Mesenchymal stem cell (in vitro differentiated cells and primary cell): ENCODE measurements around the gene PSTK.

Experiments
- DNase-seq: peaks from one replicate; pipeline ENCODE4 v3.0.0-alpha.2; 2013
- H2AFZ ChIP-seq: one replicate; pipeline ENCODE4 v1.6.1; 2013; ENCODE audit warnings: low read depth, mild to moderate bottlenecking, control low read depth, inconsistent platforms, low read length, moderate library complexity
- H2AK5ac ChIP-seq: 2 replicates; pipeline ENCODE4 v1.6.1; 2013; ENCODE audit warnings: low read length, moderate library complexity, mild to moderate bottlenecking, inconsistent platforms; ENCODE audit not compliant: severe bottlenecking
- H2BK120ac ChIP-seq: one replicate; pipeline ENCODE4 v1.6.1; 2013; ENCODE audit warnings: low read depth, mild to moderate bottlenecking, inconsistent platforms, low read length, moderate library complexity
- H2BK12ac ChIP-seq, 2 experiments: one replicate each; pipeline ENCODE4 v1.6.1; 2013; ENCODE audit warnings: inconsistent platforms in 2 of 2, low read length in 2 of 2, mild to moderate bottlenecking in 2 of 2, moderate library complexity in 2 of 2, control low read depth in 1 of 2
- H2BK15ac ChIP-seq: one replicate; pipeline ENCODE4 v1.6.1; 2013; ENCODE audit warnings: mild to moderate bottlenecking, low read depth, inconsistent platforms; ENCODE audit not compliant: poor library complexity, severe bottlenecking
- H2BK5ac ChIP-seq: 2 replicates; pipeline ENCODE4 v1.6.1; 2013; ENCODE audit warnings: low read depth, mild to moderate bottlenecking, low read length, control low read depth, inconsistent platforms; ENCODE audit not compliant: poor library complexity, severe bottlenecking
- H3K14ac ChIP-seq, 2 experiments: one replicate each; pipeline ENCODE4 v1.6.1; 2013; ENCODE audit warnings: inconsistent platforms in 2 of 2, low read length in 2 of 2, control low read depth in 1 of 2, mild to moderate bottlenecking in 1 of 2, moderate library complexity in 1 of 2
- H3K18ac ChIP-seq, 2 experiments: one replicate each; pipeline ENCODE4 v1.6.1; 2013; ENCODE audit warnings: inconsistent platforms in 2 of 2, low read length in 2 of 2, control low read depth in 1 of 2, low read depth in 1 of 2, mild to moderate bottlenecking in 1 of 2
- H3K23ac ChIP-seq, 2 experiments: one replicate each; pipeline ENCODE4 v1.6.1; 2013; ENCODE audit warnings: inconsistent platforms in 2 of 2, low read length in 2 of 2, mild to moderate bottlenecking in 2 of 2, moderate library complexity in 2 of 2, control low read depth in 1 of 2
- H3K27ac ChIP-seq: 2 replicates; pipeline ENCODE4 v1.5.1; 2013; ENCODE audit warnings: mild to moderate bottlenecking, moderate library complexity, low read length, control low read depth, inconsistent platforms; ENCODE audit not compliant: poor library complexity, severe bottlenecking
- H3K27me3 ChIP-seq, 2 experiments: 2 replicates each; pipeline versions ENCODE4 v1.6.1 to v1.7.0; 2013; ENCODE audit warnings: low read length in 2 of 2, mild to moderate bottlenecking in 2 of 2, moderate library complexity in 2 of 2, control low read depth in 1 of 2, inconsistent platforms in 1 of 2; ENCODE audit not compliant: control insufficient read depth in 1 of 2, insufficient read depth in 1 of 2
- H3K36me3 ChIP-seq, 2 experiments: 2 replicates each; pipeline versions ENCODE4 v1.6.1 to v1.7.0; 2013; ENCODE audit warnings: low read length in 2 of 2, control low read depth in 1 of 2, inconsistent platforms in 1 of 2, low read depth in 1 of 2, mild to moderate bottlenecking in 1 of 2; ENCODE audit not compliant: insufficient read depth in 2 of 2, control insufficient read depth in 1 of 2
- H3K4ac ChIP-seq, 2 experiments: one replicate each; pipeline ENCODE4 v1.6.1; 2013; ENCODE audit warnings: inconsistent platforms in 2 of 2, low read length in 2 of 2, mild to moderate bottlenecking in 2 of 2, moderate library complexity in 2 of 2, control low read depth in 1 of 2, low read depth in 1 of 2
- H3K4me1 ChIP-seq: 2 replicates; pipeline ENCODE4 v1.6.1; 2013; ENCODE audit warnings: low read depth, low read length, control low read depth; ENCODE audit not compliant: control insufficient read depth, insufficient read depth
- H3K4me2 ChIP-seq: 2 replicates; pipeline ENCODE4 v1.6.1; 2013; ENCODE audit warnings: low read length, mild to moderate bottlenecking, inconsistent platforms; ENCODE audit not compliant: poor library complexity, severe bottlenecking
- H3K4me3 ChIP-seq, 2 experiments: 2 replicates each; pipeline versions ENCODE4 v1.5.1 to v1.7.0; 2013; ENCODE audit warnings: low read length in 2 of 2, mild to moderate bottlenecking in 2 of 2, control low read depth in 1 of 2, low read depth in 1 of 2; ENCODE audit not compliant: insufficient read depth in 1 of 2
- H3K79me1 ChIP-seq: replicated peaks from 2 replicates; pipeline ENCODE4 v1.6.1; 2013; ENCODE audit warnings: mild to moderate bottlenecking, control low read depth, low read length, inconsistent platforms; ENCODE audit not compliant: poor library complexity, severe bottlenecking
- H3K9ac ChIP-seq: 2 replicates; pipeline ENCODE4 v1.7.0; 2013; ENCODE audit warnings: mild to moderate bottlenecking, low read length, moderate library complexity
- H3K9me3 ChIP-seq: 2 replicates; pipeline ENCODE4 v1.7.0; 2013; ENCODE audit warnings: mild to moderate bottlenecking, low read length; ENCODE audit not compliant: control insufficient read depth
- H4K8ac ChIP-seq: one replicate; pipeline ENCODE4 v1.6.1; 2013; ENCODE audit warnings: inconsistent platforms, mild to moderate bottlenecking, low read length, moderate library complexity
- H4K91ac ChIP-seq: one replicate; pipeline ENCODE4 v1.6.1; 2013; ENCODE audit warnings: mild to moderate bottlenecking, low read length, inconsistent platforms
- WGBS: methylation state at CpG from one replicate; pipeline ENCODE4 v1.1.7; 2013; ENCODE audit warnings: mixed read lengths; 5-methylcytosine and 5-hydroxymethylcytosine counted together

PSTK gene

DNA sequence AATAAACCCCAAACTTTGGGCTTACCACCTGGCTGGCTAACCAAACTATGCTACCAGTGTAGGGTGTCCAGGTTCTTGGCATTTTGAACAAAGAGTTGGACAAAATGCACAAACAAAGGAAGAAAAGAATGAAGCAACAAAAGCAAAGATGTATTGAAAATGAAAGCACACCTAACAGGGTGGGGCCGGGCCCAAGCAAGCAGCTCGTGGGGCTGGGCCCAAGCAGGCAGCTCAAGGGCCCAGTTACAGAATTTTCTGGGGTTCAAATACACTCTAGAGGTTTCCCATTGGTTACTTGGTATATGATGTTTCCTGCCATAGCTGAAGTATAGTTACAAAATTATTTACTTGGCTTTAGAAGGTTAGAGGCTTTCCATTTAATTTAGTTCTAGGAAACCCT lies 44.3 kb downstream of the PSTK start:
- H3K4me1 ChIP-seq, result peaks cover 1% of the 10 kb centered on the region
- no peak overlapping the region for H3K27ac ChIP-seq
- H2AK5ac ChIP-seq, result no peak overlapping the region
- no peak overlapping the region for H2BK120ac ChIP-seq
- no peak overlapping the region for H3K4me2 ChIP-seq
- no peak overlapping the region for H3K18ac ChIP-seq
- no peak overlapping the region for H2BK12ac ChIP-seq
- H3K36me3 ChIP-seq, result no peaks in the 10 kb centered on the region
- no peak overlapping the region for H4K8ac ChIP-seq
- H3K79me1 ChIP-seq, result peaks cover 3% of the 10 kb centered on the region
- H3K9ac ChIP-seq, result no peak overlapping the region
- H3K14ac ChIP-seq, result no peak overlapping the region
- no peak overlapping the region for H2BK15ac ChIP-seq
- H3K9me3 ChIP-seq, result no peaks in the 10 kb centered on the region
- no peak overlapping the region for H4K91ac ChIP-seq
- H3K4ac ChIP-seq, result no peak overlapping the region
- no peak overlapping the region for H2AFZ ChIP-seq
- WGBS, result 88% methylated on average over 2 of the region's 2 CpGs
- H2BK5ac ChIP-seq, result no peak overlapping the region
- no peak for DNase-seq
- no peaks in the 10 kb centered on the region for H3K27me3 ChIP-seq
- H3K4me3 ChIP-seq, result no peak overlapping the region
- H3K23ac ChIP-seq, result no peak overlapping the region

DNA sequence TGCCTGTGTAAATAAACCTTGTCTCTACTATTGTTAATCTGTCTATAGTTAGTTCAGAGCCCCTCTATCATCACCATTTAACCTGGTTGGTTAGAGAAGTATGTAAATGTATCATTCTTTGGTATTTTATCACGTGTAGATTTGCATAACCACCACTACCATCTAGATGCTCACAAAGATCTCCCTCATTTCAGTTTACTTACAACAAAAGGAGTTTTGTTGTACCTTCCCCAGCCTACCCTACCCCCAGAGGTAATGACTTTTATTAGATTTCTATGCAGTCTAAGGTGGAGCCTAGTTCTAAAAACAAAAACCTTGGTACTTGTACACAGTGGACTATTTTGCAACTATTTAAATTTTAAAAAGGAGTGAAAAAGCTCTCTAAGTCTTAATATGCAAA lies 46.1 kb downstream of the PSTK start:
- Histone ChIP-seq H2BK5ac (no peak overlapping the region), H3K27me3 (no peaks in the 10 kb centered on the region), H3K4me1 (peaks cover 1% of the 10 kb centered on the region), H3K9me3 (no peaks in the 10 kb centered on the region), H3K4ac (no peak overlapping the region), H3K23ac (no peak overlapping the region), H3K9ac (no peak overlapping the region), H2BK12ac (no peak overlapping the region), H4K8ac (no peak overlapping the region), H3K27ac (no peak overlapping the region), H2BK120ac (no peak overlapping the region), H3K79me1 (peaks cover 3% of the 10 kb centered on the region), H2AFZ (no peak overlapping the region), H3K18ac (no peak overlapping the region), H3K14ac (no peak overlapping the region), H3K4me2 (no peak overlapping the region), H4K91ac (no peak overlapping the region), H2AK5ac (no peak overlapping the region), H3K36me3 (no peaks in the 10 kb centered on the region), H3K4me3 (no peak overlapping the region), H2BK15ac (no peak overlapping the region)
- DNase-seq, result no peak
- no CpG with 5 or more reads among the region's 1 CpG for WGBS

DNA sequence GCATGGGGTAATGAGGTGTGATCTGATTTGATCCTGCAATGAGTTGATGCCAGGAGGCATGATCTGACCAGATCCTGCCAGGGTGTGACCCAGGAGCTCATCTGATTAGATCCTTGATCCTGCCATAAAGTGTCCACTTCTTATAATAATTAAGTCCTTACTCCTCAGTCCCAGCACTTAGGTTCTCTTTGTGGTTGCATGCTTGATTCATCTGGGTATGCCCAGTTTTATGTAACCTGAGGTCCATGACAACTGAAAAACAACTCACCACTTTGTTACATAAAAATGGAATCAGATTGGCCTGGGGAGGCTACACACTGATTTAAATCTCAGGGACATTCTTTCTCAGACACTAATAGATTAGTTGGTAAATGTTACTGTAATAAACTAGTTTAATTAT lies 47.7 kb downstream of the PSTK start:
- Histone ChIP-seq H2BK120ac (no peak overlapping the region), H2BK12ac (no peak overlapping the region), H2AK5ac (no peak overlapping the region), H2BK5ac (no peak overlapping the region), H3K27me3 (no peaks in the 10 kb centered on the region), H3K14ac (no peak overlapping the region), H4K91ac (no peak overlapping the region), H3K36me3 (no peaks in the 10 kb centered on the region), H3K27ac (no peak overlapping the region), H2AFZ (no peak overlapping the region), H3K9ac (no peak overlapping the region), H3K9me3 (no peaks in the 10 kb centered on the region), H3K4me2 (no peak overlapping the region), H3K4ac (no peak overlapping the region), H3K23ac (no peak overlapping the region), H2BK15ac (no peak overlapping the region), H3K18ac (no peak overlapping the region), H3K4me3 (no peak overlapping the region), H3K79me1 (peaks cover 3% of the 10 kb centered on the region), H4K8ac (no peak overlapping the region), H3K4me1 (peaks cover 1% of the 10 kb centered on the region)
- no peak for DNase-seq

DNA sequence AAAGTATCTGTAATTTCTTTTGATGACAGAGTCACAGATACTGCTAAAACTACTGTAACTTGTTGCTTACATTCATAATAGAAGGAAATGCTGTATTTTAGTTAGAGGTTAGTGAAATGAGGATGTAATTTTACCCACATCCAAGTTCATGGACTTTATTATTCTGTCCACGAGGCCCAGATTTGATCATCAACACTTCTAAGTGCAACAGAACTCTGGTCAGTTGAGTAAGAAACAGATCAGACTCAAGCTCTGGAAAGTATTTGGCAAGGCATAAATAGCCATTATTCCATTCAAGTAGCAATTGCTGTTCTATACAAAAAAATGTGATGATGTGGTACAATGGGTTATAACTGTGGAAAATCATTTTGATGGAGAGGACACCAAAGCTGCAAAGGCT lies 50.9 kb downstream of the PSTK start:
- Histone ChIP-seq H3K9ac (no peak overlapping the region), H3K27ac (no peak overlapping the region), H3K4ac (no peak overlapping the region), H2AFZ (no peak overlapping the region), H3K4me1 (no peaks in the 10 kb centered on the region), H2BK5ac (no peak overlapping the region), H3K23ac (no peak overlapping the region), H3K18ac (no peak overlapping the region), H4K91ac (no peak overlapping the region), H4K8ac (no peak overlapping the region), H3K36me3 (peaks cover 0 to 9% of the 10 kb centered on the region in 2 experiments), H2BK12ac (no peak overlapping the region), H2BK15ac (no peak overlapping the region), H3K14ac (no peak overlapping the region), H3K9me3 (no peaks in the 10 kb centered on the region), H3K27me3 (no peaks in the 10 kb centered on the region), H3K79me1 (no peaks in the 10 kb centered on the region), H3K4me3 (no peak overlapping the region), H2AK5ac (no peak overlapping the region), H2BK120ac (no peak overlapping the region), H3K4me2 (no peak overlapping the region)
- no peak for DNase-seq
- no CpG with 5 or more reads among the region's 1 CpG for WGBS
